Measurements from ENCODE around the gene GPR15LG.
A peak's percentile ranks its signal among the peaks of the same experiment; 100 is the strongest.

The GPR15LG gene

GRCh38 chr10:84193846-84194423 lies 20.3 kb downstream of the GPR15LG start:
- DNase-seq (ENCODE audit: low read depth, low spot score), result no peak

- peak; percentile 74 for DNase-seq (ENCODE audit: low read depth, low spot score)
These were observed 20.9 kb downstream of the GPR15LG start, which contains the start of gene CDHR1 for GRCh38 chr10:84194424-84195043. CDHR1 (plus strand) TSS chr10:84194537; CDS start chr10:84194761, 224 bp downstream.

GRCh38 chr10:84195044-84195830 lies 21.6 kb downstream of the GPR15LG start:
- DNase-seq (ENCODE audit: low read depth, low spot score), result no peak

GRCh38 chr10:84196083-84196482 lies 22.5 kb downstream of the GPR15LG start:
- no peak for DNase-seq (ENCODE audit: low read depth, low spot score)

GRCh38 chr10:84196941-84197340 lies 23.3 kb downstream of the GPR15LG start:
- DNase-seq (ENCODE audit: low read depth, low spot score), result no peak

GRCh38 chr10:84197643-84198042 lies 24.0 kb downstream of the GPR15LG start:
- DNase-seq (ENCODE audit: low read depth, low spot score), result no peak

GRCh38 chr10:84198206-84198915 lies 24.8 kb downstream of the GPR15LG start:
- DNase-seq (ENCODE audit: low read depth, low spot score), result no peak

GRCh38 chr10:84200537-84201243 lies 27.1 kb downstream of the GPR15LG start:
- DNase-seq (ENCODE audit: low read depth, low spot score), result no peak

GRCh38 chr10:84201244-84201606 lies 27.6 kb downstream of the GPR15LG start:
- DNase-seq (ENCODE audit: low read depth, low spot score), result peak; percentile 44

GRCh38 chr10:84201682-84202081 lies 28.1 kb downstream of the GPR15LG start:
- no peak for DNase-seq (ENCODE audit: low read depth, low spot score)

GRCh38 chr10:84202349-84202748 lies 28.7 kb downstream of the GPR15LG start:
- no peak for DNase-seq (ENCODE audit: low read depth, low spot score)

GRCh38 chr10:84204122-84204521 lies 30.5 kb downstream of the GPR15LG start:
- peak; percentile 55 for DNase-seq (ENCODE audit: low read depth, low spot score)

- no peak for DNase-seq (ENCODE audit: low read depth, low spot score)
These were observed 31.0 kb downstream of the GPR15LG start for GRCh38 chr10:84204610-84205009.

- peak; percentile 72 for DNase-seq (ENCODE audit: low read depth, low spot score)
These were observed 31.6 kb downstream of the GPR15LG start for GRCh38 chr10:84205049-84205852.

GRCh38 chr10:84205853-84206525 lies 32.4 kb downstream of the GPR15LG start:
- no peak for DNase-seq (ENCODE audit: low read depth, low spot score)

- DNase-seq (ENCODE audit: low read depth, low spot score), result no peak
These were observed 34.4 kb downstream of the GPR15LG start for GRCh38 chr10:84208023-84208422.

- no peak for DNase-seq (ENCODE audit: low read depth, low spot score)
These were observed 38.0 kb downstream of the GPR15LG start for GRCh38 chr10:84211566-84211965.

- no peak for DNase-seq (ENCODE audit: low read depth, low spot score)
These were observed 38.4 kb downstream of the GPR15LG start for GRCh38 chr10:84212014-84212413.

- DNase-seq (ENCODE audit: low read depth, low spot score), result no peak
These were observed 39.5 kb downstream of the GPR15LG start for GRCh38 chr10:84213076-84213475.

- no peak for DNase-seq (ENCODE audit: low read depth, low spot score)
These were observed 40.5 kb downstream of the GPR15LG start for GRCh38 chr10:84214046-84214572.

All from ELF-1 (cell line).